Measurements from ENCODE around the gene RPL12.
A peak's percentile ranks its signal among the peaks of the same experiment; 100 is the strongest.

RPL12 gene

DNA sequence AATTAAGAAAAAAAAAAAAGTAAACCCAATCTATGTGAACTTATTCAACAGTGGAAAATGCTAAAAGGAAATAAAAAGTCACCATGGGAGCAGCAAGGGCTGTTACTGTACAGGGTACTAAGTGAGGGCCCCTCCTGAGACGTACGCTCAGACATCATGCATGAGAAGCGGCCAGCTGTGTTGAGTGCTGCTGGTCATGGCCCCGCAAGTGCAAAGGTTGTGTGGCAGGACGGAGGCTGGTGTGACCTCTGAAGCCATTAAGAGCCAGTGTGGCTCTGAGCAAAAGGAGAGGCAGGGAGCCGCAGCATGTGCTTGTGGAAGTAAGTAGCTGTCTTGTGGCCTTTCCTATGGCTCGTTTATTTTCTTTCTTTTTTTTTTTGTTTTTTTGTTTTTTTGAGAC, 30.1 kb downstream of the RPL12 start:
- no peak for DNase-seq
- H3K36me3 Mint-ChIP-seq (ENCODE audit: insufficient read depth): peaks cover 25% of the 10 kb centered on the region
- no peaks in the 10 kb centered on the region for H3K27me3 Mint-ChIP-seq
- H3K4me3 Mint-ChIP-seq: no peak overlapping the region
- peaks cover 33 to 44% of the 10 kb centered on the region in 2 donors for H3K4me1 Mint-ChIP-seq (ENCODE audit: low read depth in 2 of 2)
- H3K27ac Mint-ChIP-seq: no peak overlapping the region
- no peak for ATAC-seq (replicated peaks)
- H3K9me3 Mint-ChIP-seq: no peaks in the 10 kb centered on the region

DNA sequence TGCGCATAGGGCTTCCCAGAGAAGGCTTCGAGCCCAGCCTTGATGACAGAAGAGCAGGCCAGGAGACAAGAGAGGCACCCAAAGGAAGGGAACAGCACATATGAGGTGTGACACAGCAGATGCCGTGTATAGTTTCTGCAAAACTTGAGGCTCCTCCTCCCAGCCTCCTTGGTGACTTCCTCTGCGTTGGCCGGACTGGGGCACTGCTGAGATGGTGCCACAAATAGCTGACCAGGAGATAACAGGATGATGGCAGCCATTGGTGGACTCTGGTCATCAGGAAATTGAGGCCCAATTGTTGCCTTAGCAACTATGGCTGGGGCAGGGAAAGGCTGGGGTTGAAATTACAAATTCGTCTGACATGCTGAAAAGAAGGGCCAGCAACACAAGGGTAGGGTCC, 31.9 kb downstream of the RPL12 start:
- DNase-seq: no peak
- Mint-ChIP-seq H3K27me3 (no peaks in the 10 kb centered on the region), H3K4me3 (no peak overlapping the region), H3K4me1 (ENCODE audit: low read depth in 2 of 2) (peaks cover 21 to 27% of the 10 kb centered on the region in 2 donors), H3K27ac (no peak overlapping the region), H3K9me3 (no peaks in the 10 kb centered on the region), H3K36me3 (ENCODE audit: insufficient read depth) (peaks cover 14% of the 10 kb centered on the region)
- ATAC-seq (replicated peaks): no peak

DNA sequence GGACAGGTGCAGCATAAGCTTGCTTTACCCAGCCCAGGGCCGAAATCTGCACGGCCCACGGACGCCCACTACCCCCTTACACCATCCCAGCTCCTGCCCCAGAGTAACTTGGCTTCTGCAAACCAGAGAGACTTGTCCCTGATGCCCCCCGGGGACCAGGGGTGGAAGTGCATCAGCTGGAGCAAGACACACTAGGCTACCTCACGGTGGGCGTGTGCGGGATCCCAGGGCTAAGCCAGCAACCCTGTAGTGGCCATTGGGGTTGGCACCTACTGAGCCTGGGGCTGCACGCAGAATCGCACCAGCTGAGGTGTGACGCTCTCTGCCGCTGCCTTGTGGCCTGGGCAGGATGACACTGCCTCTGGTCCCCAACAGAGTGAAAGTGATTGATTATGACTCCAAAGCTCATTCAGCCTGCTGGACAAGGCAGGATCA, 33.2 kb downstream of the RPL12 start:
- peak; percentile 91 for ATAC-seq (replicated peaks)
- H3K9me3 Mint-ChIP-seq: no peaks in the 10 kb centered on the region
- no peak overlapping the region for H3K4me3 Mint-ChIP-seq
- H3K4me1 Mint-ChIP-seq (ENCODE audit: low read depth in 2 of 2): peaks cover 10 to 16% of the 10 kb centered on the region in 2 donors
- DNase-seq: peak; percentile 11 to 37 (median 28)
- H3K27ac Mint-ChIP-seq: no peak overlapping the region
- peaks cover 2% of the 10 kb centered on the region for H3K36me3 Mint-ChIP-seq (ENCODE audit: insufficient read depth)
- no peaks in the 10 kb centered on the region for H3K27me3 Mint-ChIP-seq

DNA sequence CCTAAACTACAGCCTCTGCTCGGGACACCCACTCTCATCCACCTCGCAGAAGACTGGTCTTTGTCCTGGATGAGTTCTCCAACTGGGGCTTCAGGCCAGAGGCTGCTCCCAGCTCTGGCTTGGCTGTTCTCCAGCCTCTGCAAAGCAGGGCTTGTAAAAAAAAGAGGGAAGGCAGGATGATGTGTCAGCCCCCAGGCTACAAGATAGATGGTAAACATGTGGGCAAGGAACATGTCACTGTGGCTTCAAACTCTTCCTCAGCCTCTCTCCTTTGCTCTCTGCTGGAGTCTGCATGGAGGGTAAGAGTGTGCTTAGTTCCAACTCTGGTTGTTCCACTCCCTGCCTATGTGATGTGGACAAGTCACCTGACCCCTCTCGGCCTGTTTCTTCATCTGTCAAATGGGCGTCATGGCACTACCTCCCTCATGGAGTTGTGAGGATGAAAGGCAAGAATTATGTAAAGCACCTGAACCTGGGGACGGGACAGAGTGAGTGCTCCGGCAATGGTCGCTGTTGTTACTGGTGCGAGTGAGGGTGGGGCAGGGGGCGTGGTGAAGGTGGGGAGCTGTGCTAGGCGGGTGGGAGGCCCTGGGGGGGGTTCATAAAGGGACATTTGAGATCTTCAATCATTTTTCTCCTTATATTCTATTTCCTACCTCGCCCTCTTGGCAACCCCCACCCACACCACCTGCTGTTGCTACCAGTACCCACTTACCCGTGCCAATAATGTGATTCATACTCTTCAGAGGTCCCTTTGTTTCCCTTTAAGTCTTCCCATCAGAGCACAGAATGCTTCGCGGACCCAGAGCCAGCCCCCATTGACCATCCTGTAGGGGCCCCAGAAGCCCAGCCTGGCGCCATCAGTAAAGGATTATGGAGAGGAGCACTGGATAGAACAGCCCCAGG, 33.8 kb downstream of the RPL12 start:
- Mint-ChIP-seq H3K27me3 (no peaks in the 10 kb centered on the region), H3K4me3 (no peak overlapping the region), H3K36me3 (ENCODE audit: insufficient read depth) (peaks cover 2% of the 10 kb centered on the region), H3K27ac (no peak overlapping the region), H3K9me3 (no peaks in the 10 kb centered on the region), H3K4me1 (ENCODE audit: low read depth in 2 of 2) (peaks cover 7 to 12% of the 10 kb centered on the region in 2 donors)
- no peak for ATAC-seq (replicated peaks)
- no peak for DNase-seq

DNA sequence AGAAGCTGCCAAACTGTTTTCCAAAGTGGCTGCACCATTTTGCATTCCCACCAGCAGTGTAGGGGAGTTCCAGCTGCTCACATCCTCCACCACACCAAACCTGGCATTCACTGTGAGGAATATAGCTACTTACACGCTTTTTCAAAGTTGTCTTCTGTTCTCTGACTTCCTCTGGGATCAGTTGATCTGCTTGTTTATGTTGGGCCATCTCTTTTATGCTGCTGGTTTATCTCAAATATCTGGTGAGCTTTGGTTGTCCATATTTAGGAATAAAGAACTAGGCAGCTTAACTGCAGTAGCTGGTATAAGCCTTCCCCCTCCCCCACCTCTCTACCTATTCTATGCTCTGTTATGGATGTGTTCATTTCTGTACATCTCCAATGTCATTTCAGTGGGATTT, 35.5 kb downstream of the RPL12 start:
- Mint-ChIP-seq H3K36me3 (ENCODE audit: insufficient read depth) (no peaks in the 10 kb centered on the region), H3K4me1 (ENCODE audit: low read depth in 2 of 2) (peaks cover 5 to 12% of the 10 kb centered on the region in 2 donors), H3K27ac (no peak overlapping the region), H3K9me3 (no peaks in the 10 kb centered on the region), H3K4me3 (no peak overlapping the region), H3K27me3 (no peaks in the 10 kb centered on the region)
- ATAC-seq (replicated peaks) (no peak), DNase-seq (no peak)

DNA sequence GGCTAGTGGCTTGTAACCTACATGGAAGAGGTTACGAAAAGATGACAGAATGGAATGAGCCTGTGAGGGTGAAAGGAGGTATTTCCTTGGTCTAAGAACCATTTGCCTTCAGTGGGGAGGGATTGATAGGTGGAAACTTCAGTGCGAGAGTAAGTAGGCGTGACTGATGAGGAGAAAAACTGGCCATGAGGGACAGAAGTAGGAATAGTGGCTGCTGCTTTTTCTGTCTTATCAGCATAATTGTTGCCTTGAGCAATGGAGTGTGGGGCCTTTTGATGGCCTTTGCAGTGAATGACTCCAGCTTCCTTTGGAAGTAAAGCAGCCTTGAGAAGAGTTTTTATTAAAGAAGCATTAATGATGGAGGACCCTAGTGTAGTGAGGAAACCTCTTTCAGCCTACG, 36.1 kb downstream of the RPL12 start:
- H3K9me3 Mint-ChIP-seq: no peaks in the 10 kb centered on the region
- ATAC-seq (replicated peaks): no peak
- H3K4me1 Mint-ChIP-seq (ENCODE audit: low read depth in 2 of 2): peaks cover 5 to 12% of the 10 kb centered on the region in 2 donors
- no peak overlapping the region for H3K4me3 Mint-ChIP-seq
- H3K36me3 Mint-ChIP-seq (ENCODE audit: insufficient read depth): peaks cover 4% of the 10 kb centered on the region
- no peaks in the 10 kb centered on the region for H3K27me3 Mint-ChIP-seq
- H3K27ac Mint-ChIP-seq: no peak overlapping the region
- DNase-seq: no peak

DNA sequence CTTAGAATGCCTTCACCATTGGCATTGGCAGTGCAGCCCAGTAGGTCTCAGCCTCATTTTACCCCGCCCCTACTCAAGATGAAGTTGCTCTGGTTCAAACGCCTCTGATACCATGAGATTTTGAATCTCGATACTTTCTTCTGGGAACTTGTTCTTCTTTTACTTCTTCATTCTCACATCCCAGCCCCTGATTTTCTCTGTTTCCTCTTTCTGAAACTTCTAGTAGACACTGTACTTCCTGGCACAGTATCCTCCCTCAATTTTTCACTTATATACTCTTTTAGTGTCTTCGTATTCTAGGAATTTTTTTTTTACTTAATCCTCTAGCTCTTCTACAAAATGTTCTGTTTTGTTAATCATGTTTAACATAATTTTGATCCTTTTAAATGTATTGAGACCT, 40.1 kb downstream of the RPL12 start:
- peaks cover 6% of the 10 kb centered on the region for H3K36me3 Mint-ChIP-seq (ENCODE audit: insufficient read depth)
- H3K4me3 Mint-ChIP-seq: no peak overlapping the region
- H3K27me3 Mint-ChIP-seq: no peaks in the 10 kb centered on the region
- no peaks in the 10 kb centered on the region for H3K4me1 Mint-ChIP-seq (ENCODE audit: low read depth in 2 of 2)
- H3K27ac Mint-ChIP-seq: no peak overlapping the region
- ATAC-seq (replicated peaks): no peak
- no peak for DNase-seq
- no peaks in the 10 kb centered on the region for H3K9me3 Mint-ChIP-seq

DNA sequence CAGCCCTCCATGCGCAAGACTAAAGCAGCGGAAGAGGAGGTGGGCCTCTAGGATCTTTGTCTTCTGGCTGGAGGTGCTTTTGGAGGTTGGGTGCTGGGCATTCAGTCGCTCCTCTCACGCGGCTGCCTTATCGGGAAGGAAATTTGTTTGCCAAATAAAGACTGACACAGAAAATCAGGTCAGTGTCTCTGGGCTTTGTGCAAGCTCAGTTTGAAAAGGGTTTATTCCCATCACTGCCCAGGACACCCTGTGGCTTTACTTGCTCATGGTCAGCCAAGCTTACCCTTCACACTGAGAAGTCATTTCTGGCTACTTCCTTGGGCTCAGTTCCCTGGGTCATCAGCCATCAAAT, 43.7 kb downstream of the RPL12 start:
- DNase-seq: no peak
- Mint-ChIP-seq H3K4me3 (no peak overlapping the region), H3K4me1 (ENCODE audit: low read depth in 2 of 2) (no peaks in the 10 kb centered on the region), H3K27me3 (no peaks in the 10 kb centered on the region), H3K9me3 (no peaks in the 10 kb centered on the region), H3K36me3 (ENCODE audit: insufficient read depth) (peaks cover 9% of the 10 kb centered on the region), H3K27ac (no peak overlapping the region)
- no peak for ATAC-seq (replicated peaks)

DNA sequence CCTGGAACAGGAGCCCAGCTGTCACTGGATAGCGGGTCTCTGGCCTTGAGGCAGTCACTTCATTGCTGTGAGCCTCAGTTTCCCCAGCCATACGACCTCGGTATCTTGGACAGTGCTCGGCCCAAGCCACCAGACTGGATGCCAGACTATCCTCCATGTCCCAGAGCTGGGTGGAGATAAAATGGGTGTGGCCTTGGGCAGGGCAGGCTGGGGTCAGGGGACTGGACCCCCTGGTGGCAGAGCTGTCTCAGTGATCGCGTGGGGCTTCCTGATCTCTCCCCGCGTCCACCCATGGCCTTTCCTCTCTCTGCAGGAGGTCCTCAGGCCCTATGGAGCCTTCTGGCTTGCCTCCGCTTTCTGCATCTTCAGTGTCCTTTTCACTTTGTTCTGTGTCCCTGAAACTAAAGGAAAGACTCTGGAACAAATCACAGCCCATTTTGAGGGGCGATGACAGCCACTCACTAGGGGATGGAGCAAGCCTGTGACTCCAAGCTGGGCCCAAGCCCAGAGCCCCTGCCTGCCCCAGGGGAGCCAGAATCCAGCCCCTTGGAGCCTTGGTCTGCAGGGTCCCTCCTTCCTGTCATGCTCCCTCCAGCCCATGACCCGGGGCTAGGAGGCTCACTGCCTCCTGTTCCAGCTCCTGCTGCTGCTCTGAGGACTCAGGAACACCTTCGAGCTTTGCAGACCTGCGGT, 44.3 kb downstream of the RPL12 start:
- Mint-ChIP-seq H3K27me3 (no peaks in the 10 kb centered on the region), H3K36me3 (ENCODE audit: insufficient read depth) (peaks cover 9% of the 10 kb centered on the region), H3K4me3 (no peak overlapping the region), H3K4me1 (ENCODE audit: low read depth in 2 of 2) (no peaks in the 10 kb centered on the region), H3K27ac (no peak overlapping the region), H3K9me3 (no peaks in the 10 kb centered on the region)
- no peak for DNase-seq
- ATAC-seq (replicated peaks): no peak

DNA sequence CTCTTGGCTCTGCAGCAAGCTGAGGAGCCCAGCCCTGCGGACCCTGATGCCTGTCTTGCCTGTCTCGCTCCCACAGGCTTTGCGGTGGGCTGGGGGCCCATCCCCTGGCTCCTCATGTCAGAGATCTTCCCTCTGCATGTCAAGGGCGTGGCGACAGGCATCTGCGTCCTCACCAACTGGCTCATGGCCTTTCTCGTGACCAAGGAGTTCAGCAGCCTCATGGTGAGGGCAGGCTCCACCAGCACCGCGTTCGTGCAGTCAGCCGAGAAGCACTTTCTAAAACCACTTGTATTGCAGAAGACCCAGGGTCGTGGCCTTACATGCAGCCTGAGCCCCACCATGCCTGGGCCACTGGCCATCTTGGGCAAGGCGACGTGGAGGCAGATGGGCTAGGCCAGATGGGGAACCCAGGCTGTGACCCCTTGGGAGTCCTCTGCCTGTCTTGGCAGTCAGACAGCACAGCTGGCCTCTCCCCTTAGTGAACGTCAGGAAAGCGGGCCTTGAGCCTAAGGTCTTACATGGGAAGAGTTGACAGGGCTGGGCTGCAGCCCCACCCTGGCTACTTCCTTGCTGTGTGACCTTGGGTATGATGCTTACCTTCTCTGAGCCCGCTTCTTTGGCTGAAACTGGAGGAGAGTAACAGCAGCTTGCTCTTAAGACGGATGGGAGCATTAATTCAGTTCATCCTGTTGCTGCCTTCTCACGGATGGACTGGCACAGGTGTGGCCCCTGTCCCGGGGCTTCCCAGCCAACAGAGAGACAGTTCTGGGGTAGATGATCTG, 45.7 kb downstream of the RPL12 start:
- Mint-ChIP-seq H3K36me3 (ENCODE audit: insufficient read depth) (peaks cover 9% of the 10 kb centered on the region), H3K9me3 (no peaks in the 10 kb centered on the region), H3K27ac (peak overlapping the region in 1 of 2 donors; percentile 75), H3K27me3 (no peaks in the 10 kb centered on the region), H3K4me3 (no peak overlapping the region), H3K4me1 (ENCODE audit: low read depth in 2 of 2) (no peaks in the 10 kb centered on the region)
- ATAC-seq (replicated peaks) (no peak), DNase-seq (no peak)

DNA sequence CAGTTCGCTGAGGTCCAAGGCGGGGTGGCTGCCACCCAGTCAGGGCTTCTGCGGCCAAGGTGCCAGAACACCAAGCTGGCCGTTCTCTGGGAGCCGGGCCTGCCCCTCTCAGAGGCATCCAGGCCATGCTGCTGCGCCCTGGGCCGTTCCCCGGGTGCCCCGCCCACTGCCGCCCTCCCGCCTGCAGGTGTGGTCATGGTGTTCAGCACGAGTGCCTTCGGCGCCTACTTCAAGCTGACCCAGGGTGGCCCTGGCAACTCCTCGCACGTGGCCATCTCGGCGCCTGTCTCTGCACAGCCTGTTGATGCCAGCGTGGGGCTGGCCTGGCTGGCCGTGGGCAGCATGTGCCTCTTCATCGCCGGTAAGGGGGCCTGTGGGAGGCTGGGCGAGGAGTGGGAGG, 46.6 kb downstream of the RPL12 start:
- no peaks in the 10 kb centered on the region for H3K27me3 Mint-ChIP-seq
- peaks cover 2% of the 10 kb centered on the region for H3K36me3 Mint-ChIP-seq (ENCODE audit: insufficient read depth)

DNA sequence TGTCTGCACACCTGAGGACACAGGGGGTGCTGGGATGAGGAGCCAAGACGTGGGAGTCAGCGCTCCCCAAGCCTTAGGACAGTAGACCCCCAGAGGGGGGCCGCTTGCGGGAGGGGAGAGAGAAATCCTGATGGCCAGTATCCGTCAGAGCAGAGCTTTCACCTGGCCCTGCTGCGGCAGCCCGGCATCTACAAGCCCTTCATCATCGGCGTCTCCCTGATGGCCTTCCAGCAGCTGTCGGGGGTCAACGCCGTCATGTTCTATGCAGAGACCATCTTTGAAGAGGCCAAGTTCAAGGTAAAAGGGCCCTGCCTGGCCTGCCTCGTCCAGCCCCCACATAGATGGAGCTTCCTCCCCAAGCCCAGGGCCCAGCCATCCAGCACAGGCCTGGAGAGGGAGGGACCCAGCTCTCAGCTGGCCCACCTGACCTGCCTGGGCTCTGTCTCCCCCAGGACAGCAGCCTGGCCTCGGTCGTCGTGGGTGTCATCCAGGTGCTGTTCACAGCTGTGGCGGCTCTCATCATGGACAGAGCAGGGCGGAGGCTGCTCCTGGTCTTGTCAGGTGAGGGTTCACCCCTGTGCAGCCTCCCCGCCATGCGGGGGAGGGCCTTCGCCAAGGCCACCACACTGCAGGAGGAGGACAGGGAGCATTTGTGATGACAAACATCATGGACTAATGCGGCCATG, 47.6 kb downstream of the RPL12 start:
- H3K27me3 Mint-ChIP-seq: peaks cover 0 to 1% of the 10 kb centered on the region in 2 donors
- H3K4me1 Mint-ChIP-seq (ENCODE audit: low read depth in 2 of 2): peaks cover under 1% of the 10 kb centered on the region in 2 donors
- DNase-seq (no peak), ATAC-seq (replicated peaks) (no peak)
- no peaks in the 10 kb centered on the region for H3K9me3 Mint-ChIP-seq
- H3K4me3 Mint-ChIP-seq: no peak overlapping the region
- H3K36me3 Mint-ChIP-seq (ENCODE audit: insufficient read depth): peaks cover 2% of the 10 kb centered on the region
- H3K27ac Mint-ChIP-seq: no peak overlapping the region

More for the DNA sequence above, 46.6 kb downstream of the RPL12 start:
- no peak overlapping the region for H3K27ac Mint-ChIP-seq
- ATAC-seq (replicated peaks) (no peak), DNase-seq (no peak)
- no peak overlapping the region for H3K4me3 Mint-ChIP-seq
- no peaks in the 10 kb centered on the region for H3K4me1 Mint-ChIP-seq (ENCODE audit: low read depth in 2 of 2)
- no peaks in the 10 kb centered on the region for H3K9me3 Mint-ChIP-seq

All from effector memory CD8-positive, alpha-beta T cell (primary cell).